GM18511 (cell line): Measurements from ENCODE around the gene GCDH.

Source experiments
- ATAC-seq: cut with Tn5 transposase; IDR thresholded peaks from one replicate; pipeline ENCODE4 v1.9.1; 2021; ENCODE audit warnings: mild to moderate bottlenecking, moderate library complexity; ENCODE audit not compliant: unreplicated experiment

Gene GCDH

DNA sequence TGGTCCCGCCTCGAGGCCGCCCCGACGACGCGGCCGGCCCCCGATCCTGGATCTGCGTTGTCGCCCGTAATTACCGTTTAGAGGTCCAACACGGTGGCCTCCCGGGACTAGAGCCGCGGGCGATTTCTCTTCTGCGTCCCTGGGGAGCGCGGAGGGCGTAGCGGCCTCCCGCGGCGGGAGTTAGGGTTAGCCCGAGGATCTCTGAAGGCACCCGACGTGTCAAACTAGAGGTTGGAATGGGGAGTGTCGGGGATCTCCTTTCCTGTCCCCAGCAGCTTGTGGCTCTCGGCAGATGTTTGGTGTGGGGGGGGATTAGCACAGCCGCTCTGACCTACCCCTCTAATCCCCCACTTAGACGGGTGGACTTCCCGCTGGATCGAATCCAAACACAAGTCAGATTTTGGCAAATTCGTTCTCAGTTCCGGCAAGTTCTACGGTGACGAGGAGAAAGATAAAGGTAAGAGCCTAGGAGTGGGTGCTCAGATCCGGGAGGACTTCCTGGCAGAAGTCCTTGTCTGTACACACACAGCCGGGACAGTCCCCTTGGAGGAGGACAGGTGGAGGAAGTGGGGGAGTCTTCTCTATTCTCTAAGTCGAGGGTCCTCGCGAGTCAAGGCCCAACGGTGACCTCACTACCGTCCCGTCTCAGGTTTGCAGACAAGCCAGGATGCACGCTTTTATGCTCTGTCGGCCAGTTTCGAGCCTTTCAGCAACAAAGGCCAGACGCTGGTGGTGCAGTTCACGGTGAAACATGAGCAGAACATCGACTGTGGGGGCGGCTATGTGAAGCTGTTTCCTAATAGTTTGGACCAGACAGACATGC is 48.0 kb downstream of the GCDH start:
- ATAC-seq = no peak

DNA sequence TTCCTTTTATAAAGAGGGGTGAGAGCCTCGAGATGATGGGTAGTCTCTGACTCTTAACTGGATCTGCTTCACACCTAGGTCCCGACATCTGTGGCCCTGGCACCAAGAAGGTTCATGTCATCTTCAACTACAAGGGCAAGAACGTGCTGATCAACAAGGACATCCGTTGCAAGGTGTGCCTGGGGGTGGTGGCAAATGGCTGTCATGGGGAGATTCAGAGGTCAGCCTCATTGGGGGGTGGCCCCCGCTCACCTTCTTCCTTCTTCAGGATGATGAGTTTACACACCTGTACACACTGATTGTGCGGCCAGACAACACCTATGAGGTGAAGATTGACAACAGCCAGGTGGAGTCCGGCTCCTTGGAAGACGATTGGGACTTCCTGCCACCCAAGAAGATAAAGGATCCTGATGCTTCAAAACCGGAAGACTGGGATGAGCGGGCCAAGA is 49.0 kb downstream of the GCDH start:
- no peak for ATAC-seq

DNA sequence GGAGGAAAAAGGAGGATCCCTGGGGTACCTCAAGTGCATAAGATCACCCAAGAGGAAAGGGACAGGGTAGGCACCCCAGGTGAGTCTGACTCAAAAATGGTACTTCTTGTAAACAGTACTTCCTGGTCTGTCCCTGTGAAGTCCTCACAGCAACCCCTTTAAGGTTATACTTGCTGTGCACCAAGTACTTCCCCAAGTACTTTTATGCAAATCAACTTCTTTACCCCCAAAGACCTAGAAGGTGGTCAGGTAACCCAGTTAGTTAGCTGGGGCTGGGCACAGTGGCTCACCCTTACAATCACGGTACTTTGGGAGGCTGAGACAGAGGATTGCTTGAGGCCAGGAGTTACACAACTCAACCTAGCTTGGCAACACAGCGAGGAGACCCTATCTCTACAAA is 49.9 kb downstream of the GCDH start:
- no peak for ATAC-seq

DNA sequence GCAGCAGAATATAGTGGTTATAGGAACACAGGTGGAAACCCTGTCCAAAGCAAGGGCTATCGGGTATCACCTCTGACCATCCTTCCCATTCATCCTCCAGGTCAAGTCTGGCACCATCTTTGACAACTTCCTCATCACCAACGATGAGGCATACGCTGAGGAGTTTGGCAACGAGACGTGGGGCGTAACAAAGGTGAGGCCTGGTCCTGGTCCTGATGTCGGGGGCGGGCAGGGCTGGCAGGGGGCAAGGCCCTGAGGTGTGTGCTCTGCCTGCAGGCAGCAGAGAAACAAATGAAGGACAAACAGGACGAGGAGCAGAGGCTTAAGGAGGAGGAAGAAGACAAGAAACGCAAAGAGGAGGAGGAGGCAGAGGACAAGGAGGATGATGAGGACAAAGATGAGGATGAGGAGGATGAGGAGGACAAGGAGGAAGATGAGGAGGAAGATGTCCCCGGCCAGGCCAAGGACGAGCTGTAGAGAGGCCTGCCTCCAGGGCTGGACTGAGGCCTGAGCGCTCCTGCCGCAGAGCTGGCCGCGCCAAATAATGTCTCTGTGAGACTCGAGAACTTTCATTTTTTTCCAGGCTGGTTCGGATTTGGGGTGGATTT is 52.6 kb downstream of the GCDH start:
- ATAC-seq = no peak

DNA sequence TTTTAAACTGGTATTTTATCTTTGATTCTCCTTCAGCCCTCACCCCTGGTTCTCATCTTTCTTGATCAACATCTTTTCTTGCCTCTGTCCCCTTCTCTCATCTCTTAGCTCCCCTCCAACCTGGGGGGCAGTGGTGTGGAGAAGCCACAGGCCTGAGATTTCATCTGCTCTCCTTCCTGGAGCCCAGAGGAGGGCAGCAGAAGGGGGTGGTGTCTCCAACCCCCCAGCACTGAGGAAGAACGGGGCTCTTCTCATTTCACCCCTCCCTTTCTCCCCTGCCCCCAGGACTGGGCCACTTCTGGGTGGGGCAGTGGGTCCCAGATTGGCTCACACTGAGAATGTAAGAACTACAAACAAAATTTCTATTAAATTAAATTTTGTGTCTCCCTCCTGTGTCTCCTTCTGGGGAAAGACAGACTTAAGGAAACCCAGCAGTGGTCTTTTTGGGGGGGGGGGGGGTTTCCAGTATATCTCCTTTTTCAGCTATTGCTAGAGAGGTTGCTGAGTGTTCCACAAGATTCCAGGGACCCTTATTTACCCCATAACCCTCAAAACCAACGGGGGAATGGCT is 53.2 kb downstream of the GCDH start:
- ATAC-seq = no peak

DNA sequence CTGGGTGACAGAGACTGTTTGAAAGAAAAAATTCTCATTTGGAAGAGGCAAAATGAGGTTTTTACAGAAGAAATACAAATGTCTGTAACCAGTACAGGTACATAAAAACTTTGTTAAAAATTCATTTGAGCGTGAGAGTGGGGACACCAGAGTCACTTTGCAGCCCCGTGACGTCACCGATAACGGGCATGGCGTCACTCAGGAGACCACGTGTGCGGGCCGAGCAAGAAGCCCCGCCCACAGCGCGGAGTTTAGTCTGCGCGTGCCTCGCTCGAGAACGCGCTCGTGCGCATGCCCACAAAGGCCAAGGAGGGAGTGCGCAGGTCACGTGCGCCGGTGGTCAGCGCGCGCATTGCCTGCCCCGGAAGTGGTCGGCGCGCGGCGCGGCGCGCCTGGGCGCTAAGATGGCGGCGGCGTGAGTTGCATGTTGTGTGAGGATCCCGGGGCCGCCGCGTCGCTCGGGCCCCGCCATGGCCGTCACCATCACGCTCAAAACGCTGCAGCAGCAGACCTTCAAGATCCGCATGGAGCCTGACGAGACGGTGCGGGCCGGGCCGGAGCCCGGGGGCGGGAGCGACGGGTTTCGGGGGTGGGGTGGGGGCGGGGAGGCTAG is 54.6 kb downstream of the GCDH start, which contains the start of gene RAD23A:
RAD23A (plus strand) TSS at position 384 of the 613 bp plus-strand sequence; CDS start at position 471, 87 bp downstream.
- ATAC-seq = peak; percentile 86

DNA sequence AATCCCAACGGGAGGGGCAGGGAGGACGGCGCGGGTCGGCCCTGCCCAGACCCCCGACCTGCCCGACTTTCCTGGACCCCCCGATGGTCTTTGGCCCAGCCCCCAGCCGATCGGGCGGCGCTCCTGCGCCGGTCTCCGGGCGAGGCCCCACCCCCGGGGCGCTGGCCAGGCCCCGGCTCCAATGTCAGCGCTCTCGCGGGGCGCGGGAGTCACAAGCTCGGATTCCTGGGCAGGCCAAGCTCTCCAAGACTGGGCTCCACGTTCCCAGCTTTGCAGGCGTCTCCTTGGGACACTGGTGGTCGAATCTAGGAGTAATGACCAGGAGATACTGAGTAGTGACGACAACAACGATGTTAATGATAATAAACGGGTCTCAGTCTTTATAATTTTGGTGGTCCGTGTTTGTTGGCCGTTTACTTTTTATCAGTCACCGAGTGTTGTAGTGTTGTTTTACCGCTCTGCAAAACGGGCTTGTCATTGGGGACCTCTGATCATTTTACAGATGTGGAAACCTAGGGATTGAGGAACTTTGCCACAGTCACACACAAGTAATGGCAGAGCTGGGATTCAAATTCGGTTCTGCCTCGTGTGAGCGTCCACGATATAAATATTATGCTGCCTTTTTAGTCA is 55.2 kb downstream of the GCDH start:
- peak; percentile 38 for ATAC-seq

DNA sequence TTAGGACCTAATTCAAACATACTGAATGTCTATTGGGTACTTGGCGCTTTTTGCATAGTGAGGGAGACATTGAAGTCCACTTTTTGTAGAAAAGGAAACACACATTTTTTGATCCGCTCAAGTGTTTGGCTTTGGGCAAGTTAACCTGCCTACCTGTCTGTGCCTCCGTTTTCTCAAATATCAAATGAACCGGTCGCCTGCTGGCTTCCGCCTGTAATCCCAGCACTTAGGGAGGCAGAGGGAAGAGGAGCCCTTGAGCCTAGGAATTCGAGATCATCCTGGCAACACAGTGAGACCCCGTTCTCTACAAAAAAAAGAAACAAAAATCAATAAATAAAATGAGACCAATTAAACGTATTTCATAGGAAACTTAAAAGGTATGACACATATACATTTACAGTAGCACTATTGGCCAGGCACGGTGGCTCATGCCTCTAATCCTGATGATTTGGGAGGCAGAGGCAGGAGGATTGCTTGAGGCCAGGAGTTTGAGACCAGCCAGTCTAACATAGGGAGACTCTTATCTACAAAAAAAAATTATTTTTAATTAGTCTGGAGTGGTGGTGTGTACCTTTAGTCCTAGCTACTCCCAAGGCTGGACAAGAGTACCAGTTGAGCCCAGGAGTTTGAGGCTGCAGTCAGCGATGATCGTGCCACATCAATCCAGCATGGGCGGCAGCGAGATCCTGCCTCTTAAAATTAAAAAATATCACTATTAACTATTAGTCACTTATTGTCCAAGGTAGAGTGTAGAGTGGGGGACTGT is 56.0 kb downstream of the GCDH start:
- ATAC-seq = no peak

DNA sequence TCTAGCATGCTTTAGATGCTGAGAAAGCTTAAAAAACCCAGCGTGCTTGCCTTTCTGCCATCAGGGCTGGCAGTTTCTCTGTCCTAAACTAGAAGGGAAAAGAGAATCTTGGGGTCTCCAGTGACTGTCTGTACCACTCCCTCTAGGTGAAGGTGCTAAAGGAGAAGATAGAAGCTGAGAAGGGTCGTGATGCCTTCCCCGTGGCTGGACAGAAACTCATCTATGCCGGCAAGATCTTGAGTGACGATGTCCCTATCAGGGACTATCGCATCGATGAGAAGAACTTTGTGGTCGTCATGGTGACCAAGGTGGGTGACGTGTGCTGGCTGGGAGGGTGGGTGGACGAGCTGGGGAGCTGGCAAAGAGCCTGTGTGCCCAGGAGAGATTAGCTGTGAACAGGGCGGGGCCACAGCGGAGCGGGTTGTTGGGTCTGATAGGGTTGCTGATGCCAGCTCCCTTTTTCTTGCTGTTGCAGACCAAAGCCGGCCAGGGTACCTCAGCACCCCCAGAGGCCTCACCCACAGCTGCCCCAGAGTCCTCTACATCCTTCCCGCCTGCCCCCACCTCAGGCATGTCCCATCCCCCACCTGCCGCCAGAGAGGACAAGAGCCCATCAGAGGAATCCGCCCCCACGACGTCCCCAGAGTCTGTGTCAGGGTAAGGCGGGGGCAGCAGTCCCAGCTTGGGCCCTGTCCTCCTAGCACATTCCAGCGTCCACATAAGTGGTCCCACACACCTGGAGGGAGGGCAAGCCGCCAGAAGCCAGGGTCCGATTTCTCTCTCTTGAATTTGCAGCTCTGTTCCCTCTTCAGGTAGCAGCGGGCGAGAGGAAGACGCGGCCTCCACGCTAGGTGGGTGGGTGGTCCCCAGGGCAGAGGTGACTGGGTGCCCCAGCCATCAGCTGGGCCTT is 57.0 kb downstream of the GCDH start:
- ATAC-seq = no peak

DNA sequence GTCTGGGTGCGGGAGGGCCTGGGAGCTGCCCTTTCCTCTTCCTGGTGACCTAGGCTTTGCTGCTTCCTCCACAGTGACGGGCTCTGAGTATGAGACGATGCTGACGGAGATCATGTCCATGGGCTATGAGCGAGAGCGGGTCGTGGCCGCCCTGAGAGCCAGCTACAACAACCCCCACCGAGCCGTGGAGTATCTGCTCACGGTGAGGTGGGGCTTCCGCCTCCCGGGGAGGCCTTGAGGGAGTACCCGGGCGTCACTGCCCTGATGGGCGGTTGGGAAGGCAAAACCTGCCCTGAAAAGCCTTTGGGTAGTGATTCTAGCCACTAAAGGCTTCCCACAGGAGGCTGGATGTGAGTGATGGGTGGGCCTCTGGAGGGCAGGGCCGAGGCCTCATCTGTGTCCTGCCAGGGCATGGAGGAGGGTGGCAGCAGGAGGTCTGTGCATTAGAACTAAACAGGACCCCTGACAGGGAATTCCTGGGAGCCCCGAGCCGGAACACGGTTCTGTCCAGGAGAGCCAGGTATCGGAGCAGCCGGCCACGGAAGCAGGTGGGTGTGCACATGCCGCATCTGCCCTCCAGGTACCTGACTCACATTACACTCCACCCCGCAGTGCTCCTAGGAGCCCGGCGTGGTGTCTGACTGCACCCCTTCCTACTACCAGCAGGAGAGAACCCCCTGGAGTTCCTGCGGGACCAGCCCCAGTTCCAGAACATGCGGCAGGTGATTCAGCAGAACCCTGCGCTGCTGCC is 57.8 kb downstream of the GCDH start:
- no peak for ATAC-seq
